HEK293 (cell line): ENCODE results near the gene ACTL6B.

ENCODE experiments used
- BCL6B ChIP-seq: fragments of 450-650 bp; formaldehyde crosslinking; IDR thresholded peaks from 2 replicates; pipeline ENCODE4 v1.5.1; 2017; ENCODE audit warnings: missing biosample characterization, missing genetic modification characterization
- PRDM1 ChIP-seq: fragments of 450-650 bp; formaldehyde crosslinking; IDR thresholded peaks from 2 replicates; pipeline ENCODE4; 2016; ENCODE audit warnings: missing biosample characterization, missing genetic modification characterization
- RBAK ChIP-seq: fragments of 450-650 bp; formaldehyde crosslinking; IDR thresholded peaks from 2 replicates; pipeline ENCODE4 v1.5.1; 2016; ENCODE audit warnings: missing biosample characterization, missing genetic modification characterization
- REST ChIP-seq: fragments of 450-650 bp; formaldehyde crosslinking; IDR thresholded peaks from 2 replicates; pipeline ENCODE4 v1.5.1; 2016; ENCODE audit warnings: missing biosample characterization, missing genetic modification characterization
- SCRT2 ChIP-seq: fragments of 450-650 bp; formaldehyde crosslinking; IDR thresholded peaks from 2 replicates; pipeline ENCODE4 v1.5.1; 2016; ENCODE audit warnings: missing biosample characterization, missing genetic modification characterization
- ZBTB1 ChIP-seq: fragments of 450-650 bp; formaldehyde crosslinking; IDR thresholded peaks from 2 replicates; pipeline ENCODE4 v1.5.1; 2016; ENCODE audit warnings: missing biosample characterization, missing genetic modification characterization
- ZBTB48 ChIP-seq: fragments of 450-650 bp; formaldehyde crosslinking; IDR thresholded peaks from 2 replicates; pipeline ENCODE4 v1.5.1; 2016; ENCODE audit warnings: missing biosample characterization, missing genetic modification characterization
- ZBTB7A ChIP-seq: fragments of 450-650 bp; formaldehyde crosslinking; IDR thresholded peaks from 2 replicates; pipeline ENCODE4 v1.5.1; 2016; ENCODE audit warnings: low read depth, missing biosample characterization, missing genetic modification characterization
- ZFP37 ChIP-seq: fragments of 450-650 bp; formaldehyde crosslinking; IDR thresholded peaks from 2 replicates; pipeline ENCODE4 v1.5.1; 2016; ENCODE audit warnings: missing biosample characterization, missing genetic modification characterization
- ZFP41 ChIP-seq: fragments of 450-650 bp; formaldehyde crosslinking; IDR thresholded peaks from 2 replicates; pipeline ENCODE4 v1.5.1; 2016; ENCODE audit warnings: missing biosample characterization, missing genetic modification characterization, borderline replicate concordance
- ZFP69B ChIP-seq: fragments of 450-650 bp; formaldehyde crosslinking; IDR thresholded peaks from 2 replicates; pipeline ENCODE4 v1.5.1; 2016; ENCODE audit warnings: missing biosample characterization, missing genetic modification characterization
- ZNF121 ChIP-seq: fragments of 450-650 bp; formaldehyde crosslinking; IDR thresholded peaks from 2 replicates; pipeline ENCODE4 v1.5.1; 2016; ENCODE audit warnings: missing biosample characterization, missing genetic modification characterization
- ZNF175 ChIP-seq: fragments of 450-650 bp; formaldehyde crosslinking; IDR thresholded peaks from 2 replicates; pipeline ENCODE4 v1.5.1; 2016; ENCODE audit warnings: missing biosample characterization, missing genetic modification characterization
- ZNF221 ChIP-seq: fragments of 450-650 bp; formaldehyde crosslinking; IDR thresholded peaks from 2 replicates; pipeline ENCODE4 v1.5.1; 2017; ENCODE audit warnings: missing biosample characterization, missing genetic modification characterization, borderline replicate concordance
- ZNF350 ChIP-seq: fragments of 450-650 bp; formaldehyde crosslinking; IDR thresholded peaks from 2 replicates; pipeline ENCODE4 v1.5.0; 2017; ENCODE audit warnings: missing biosample characterization, mild to moderate bottlenecking, missing genetic modification characterization
- ZNF354C ChIP-seq: fragments of 450-650 bp; formaldehyde crosslinking; IDR thresholded peaks from 2 replicates; pipeline ENCODE4 v1.5.1; 2016; ENCODE audit warnings: missing biosample characterization, missing genetic modification characterization, low read depth, borderline replicate concordance
- ZNF398 ChIP-seq: fragments of 450-650 bp; formaldehyde crosslinking; IDR thresholded peaks from 2 replicates; pipeline ENCODE4 v1.5.1; 2017; ENCODE audit warnings: missing biosample characterization, missing genetic modification characterization
- ZNF404 ChIP-seq: fragments of 450-650 bp; formaldehyde crosslinking; IDR thresholded peaks from 2 replicates; pipeline ENCODE4 v1.5.1; 2017; ENCODE audit warnings: missing biosample characterization, missing genetic modification characterization
- ZNF423 ChIP-seq: fragments of 450-650 bp; formaldehyde crosslinking; IDR thresholded peaks from 2 replicates; pipeline ENCODE4 v1.5.1; 2016; ENCODE audit warnings: missing biosample characterization, missing genetic modification characterization
- ZNF48 ChIP-seq: fragments of 450-650 bp; formaldehyde crosslinking; IDR thresholded peaks from 2 replicates; pipeline ENCODE4 v1.5.1; 2016; ENCODE audit warnings: missing biosample characterization, missing genetic modification characterization
- ZNF530 ChIP-seq: fragments of 450-650 bp; formaldehyde crosslinking; IDR thresholded peaks from 2 replicates; pipeline ENCODE4 v1.5.1; 2016; ENCODE audit warnings: low read depth, missing biosample characterization, missing genetic modification characterization
- ZNF544 ChIP-seq: fragments of 450-650 bp; formaldehyde crosslinking; IDR thresholded peaks from 2 replicates; pipeline ENCODE4 v1.5.0; 2017; ENCODE audit warnings: missing biosample characterization, missing genetic modification characterization
- ZNF610 ChIP-seq: fragments of 450-650 bp; formaldehyde crosslinking; IDR thresholded peaks from 2 replicates; pipeline ENCODE4 v1.5.1; 2016; ENCODE audit warnings: missing biosample characterization, missing genetic modification characterization, borderline replicate concordance
- ZNF624 ChIP-seq: fragments of 450-650 bp; formaldehyde crosslinking; IDR thresholded peaks from 2 replicates; pipeline ENCODE4 v1.5.1; 2017; ENCODE audit warnings: missing biosample characterization, missing genetic modification characterization
- ZNF629 ChIP-seq: fragments of 450-650 bp; formaldehyde crosslinking; IDR thresholded peaks from 2 replicates; pipeline ENCODE4 v1.5.1; 2017; ENCODE audit warnings: missing biosample characterization, missing genetic modification characterization
- ZNF660 ChIP-seq: fragments of 450-650 bp; IDR thresholded peaks from 2 replicates; pipeline ENCODE4 v1.5.1; 2018; ENCODE audit warnings: missing biosample characterization, mild to moderate bottlenecking, missing genetic modification characterization
- ZNF670 ChIP-seq: fragments of 450-650 bp; formaldehyde crosslinking; IDR thresholded peaks from 2 replicates; pipeline ENCODE4 v1.5.1; 2016; ENCODE audit warnings: missing biosample characterization, missing genetic modification characterization, low read depth
- ZNF704 ChIP-seq: fragments of 450-650 bp; formaldehyde crosslinking; IDR thresholded peaks from 2 replicates; pipeline ENCODE4 v1.5.1; 2016; ENCODE audit warnings: missing biosample characterization, missing genetic modification characterization
- ZNF747 ChIP-seq: fragments of 450-650 bp; formaldehyde crosslinking; IDR thresholded peaks from 2 replicates; pipeline ENCODE4 v1.5.1; 2016; ENCODE audit warnings: missing biosample characterization, missing genetic modification characterization
- ZNF776 ChIP-seq: fragments of 450-650 bp; formaldehyde crosslinking; IDR thresholded peaks from 2 replicates; pipeline ENCODE4 v1.5.0; 2017; ENCODE audit warnings: missing biosample characterization, missing genetic modification characterization, borderline replicate concordance
- ZNF830 ChIP-seq: fragments of 450-650 bp; IDR thresholded peaks from 2 replicates; pipeline ENCODE4 v1.5.0; 2018; ENCODE audit warnings: missing biosample characterization, missing genetic modification characterization, low read depth, mild to moderate bottlenecking, moderate library complexity
- ZNF837 ChIP-seq: fragments of 450-650 bp; formaldehyde crosslinking; IDR thresholded peaks from 2 replicates; pipeline ENCODE4 v1.5.1; 2016; ENCODE audit warnings: missing biosample characterization, missing genetic modification characterization

The ACTL6B gene

GRCh38 chr7:100673302-100673941 is 17.2 kb upstream of the ACTL6B start, which contains the start of gene GNB2 (continued):
- TF ChIP-seq ZNF404 (tag by site-specific recombination) (0 out of 2 replicates have a peak, but pooled peaks have one; percentile 20), ZNF398 (tag by site-specific recombination) (peak; percentile 61), ZNF48 (tag by site-specific recombination) (no peak), ZNF624 (tag by site-specific recombination) (no peak), BCL6B (tag by site-specific recombination) (no peak), ZNF830 (tag by site-specific recombination) (no peak), ZNF747 (tag by site-specific recombination) (no peak), ZBTB7A (tag by site-specific recombination) (peak; percentile 99), ZBTB48 (tag by site-specific recombination) (peak; percentile 81), ZNF837 (tag by site-specific recombination) (no peak), ZNF610 (peak; percentile 90), ZNF704 (tag by site-specific recombination) (no peak), ZFP41 (tag by site-specific recombination) (no peak), SCRT2 (tag by site-specific recombination) (peak; percentile 39; the same call in 1 of the 2 replicates), RBAK (tag by site-specific recombination) (peak; percentile 75), ZNF121 (tag by site-specific recombination) (peak; percentile 92), ZNF660 (tag by site-specific recombination) (peak; percentile 98), ZNF530 (tag by site-specific recombination) (no peak), ZNF629 (tag by site-specific recombination) (peak; percentile 91), ZFP37 (tag by site-specific recombination) (peak; percentile 82), ZNF670 (tag by site-specific recombination) (no peak), ZNF776 (no peak), ZNF423 (tag by site-specific recombination) (0 out of 2 replicates have a peak, but pooled peaks have one; percentile 35), ZFP69B (peak; percentile 94), ZNF544 (tag by site-specific recombination) (no peak), ZNF350 (tag by site-specific recombination) (no peak), ZNF175 (no peak), ZBTB1 (tag by site-specific recombination) (peak; percentile 69; the same call in 1 of the 2 replicates), ZNF354C (tag by site-specific recombination) (no peak), REST (tag by site-specific recombination) (peak; percentile 56), PRDM1 (tag by site-specific recombination) (no peak), ZNF221 (tag by site-specific recombination) (peak; percentile 55; the same call in 1 of the 2 replicates)
